GM12891 (cell line): Measurements from ENCODE around the gene EGFR.

Source experiments
- PAX5 ChIP-seq: IDR thresholded peaks from 2 replicates; pipeline ENCODE4 v1.6.1; 2011; ENCODE audit warnings: low read length, moderate library complexity, mild to moderate bottlenecking; ENCODE audit not compliant: insufficient read depth, severe bottlenecking
- POLR2A ChIP-seq: IDR thresholded peaks from 2 replicates; pipeline ENCODE4 v1.6.1; 2011; ENCODE audit warnings: low read depth, low read length, control low read depth
- POLR2AphosphoS5 ChIP-seq: IDR thresholded peaks from 2 replicates; pipeline ENCODE4 v1.6.1; 2011; ENCODE audit warnings: low read depth, low read length, control low read depth
- POU2F2 ChIP-seq: IDR thresholded peaks from 2 replicates; pipeline ENCODE4 v1.6.1; 2011; ENCODE audit warnings: low read depth, mild to moderate bottlenecking, control low read depth, low read length, moderate library complexity
- SPI1 ChIP-seq: IDR thresholded peaks from 2 replicates; pipeline ENCODE4 v1.6.1; 2011; ENCODE audit warnings: low read depth, low read length, control low read depth
- TAF1 ChIP-seq: IDR thresholded peaks from 2 replicates; pipeline ENCODE4 v1.6.1; 2011; ENCODE audit warnings: low read depth, low read length, control low read depth

- TF ChIP-seq POLR2A (no peak), POLR2AphosphoS5 (no peak), TAF1 (no peak), POU2F2 (no peak), PAX5 (no peak), SPI1 (no peak)
Measured at GRCh38 chr7:55191926-55192692, 173.3 kb downstream of the EGFR start.
